Right lobe of liver (tissue), 6 donors: ENCODE data around the gene WDR18. TPM values are rescaled to one million over a fixed set of nuclear protein-coding genes. Genes with fewer than 3 reads are reported as not detected.

Experiments
- ATAC-seq, 4 donors: fragments of 200-7000 bp; cut with Tn5 transposase; one replicate each; pipeline ENCODE4 v1.9.1; 2020; ENCODE audit warnings: mild to moderate bottlenecking in 4 of 4, moderate library complexity in 4 of 4
- DNase-seq, 3 donors: peaks; one replicate each; pipeline ENCODE4 v3.0.0-alpha.2; 2020
- H3K27ac ChIP-seq, 3 donors: fragments of 200-600 bp; one replicate each; pipeline ENCODE4 v1.8.0; 2022
- H3K27me3 ChIP-seq, 2 donors: fragments of 200-600 bp; one replicate each; pipeline ENCODE4 v1.8.0; 2022
- H3K36me3 ChIP-seq, 4 donors: fragments of 200-600 bp; sonication (generic) in 1 of 4; one replicate each; pipeline versions ENCODE4 v1.5.1 to v1.8.0; 2017 to 2022; ENCODE audit warnings: control low read depth in 1 of 4
- H3K4me1 ChIP-seq, 4 donors: fragments of 200-600 bp; sonication (generic) in 1 of 4; one replicate each; pipeline versions ENCODE4 v1.5.1 to v1.8.0; 2017 to 2022; ENCODE audit warnings: control low read depth in 1 of 4
- H3K4me3 ChIP-seq, 3 donors: fragments of 200-600 bp; one replicate each; pipeline ENCODE4 v1.8.0; 2022
- H3K9me3 ChIP-seq, 4 donors: fragments of 200-600 bp; sonication (generic) in 1 of 4; one replicate each; pipeline versions ENCODE4 v1.5.1 to v1.8.0; 2017 to 2022; ENCODE audit warnings: control low read depth in 1 of 4
- CTCF ChIP-seq, 4 donors: fragments of 200-600 bp in 3 of 4; fragments of 450-650 bp in 1 of 4; IDR thresholded peaks; one replicate each; pipeline versions ENCODE4 v1.5.1 to v1.8.0; 2016 to 2022; ENCODE audit warnings: antibody characterized with exemption in 4 of 4, mild to moderate bottlenecking in 2 of 4
- POLR2A ChIP-seq: fragments of 450-650 bp; IDR thresholded peaks from one replicate; pipeline ENCODE4 v1.6.1; 2017; ENCODE audit warnings: antibody characterized with exemption, mild to moderate bottlenecking
- WGBS: methylation state at CpG from one replicate; pipeline ENCODE4 v1.1.6; 2018; ENCODE audit warnings: low coverage, low lambda C conversion rate; ENCODE audit not compliant: insufficient coverage; ENCODE audit errors: missing lambda C conversion rate; 5-methylcytosine and 5-hydroxymethylcytosine counted together
- intact Hi-C, 2 donors: fragments of 100-400 bp; cut with DNase I; formaldehyde crosslinking; loops; one replicate each; pipeline versions ENCODE4 v1.11.2 to v1.14.1; 2022
- total RNA-seq, 6 experiments: library from RNA; depleted of rRNA in 2 of 6; stranded (reverse); fragments of >200 nt in 2 of 6; fragmentation: NEBNext Ultra II Directional in 3 of 6; extraction: Animal tissue kit (Norgen Biotek cat#: 25700) in 3 of 6; gene quantifications; one replicate each; pipeline versions ENCODE4 v1.1.0 to v1.2.4, GENCODE V29; 2016 to 2023
- donor health status: DM: no; HTN: yes; CAD: no.
- donor health status: DM: no; HTN: no; CAD: no.
- donor health status: DM: no; HTN: no; CAD: no.
- donor health status: DM: no; HTN: yes; CAD: no.
- donor health status: DM: no; HTN: yes; CAD: no.

WDR18 gene
- total RNA-seq, 6 experiments from 2014 or later: 19.0 to 56.2 (median 29.7) TPM

- Histone ChIP-seq H3K4me1 (peaks cover 0 to 10% (median 3%) of the 10 kb centered on the region in 4 donors), H3K27ac (peak within 1 kb of the TSS in 1 of 3 donors; percentile 6), H3K4me3 (peak within 1 kb of the TSS; percentile 44 to 54 (median 47)), H3K36me3 (no peaks in the 10 kb centered on the region), H3K9me3 (no peaks in the 10 kb centered on the region), H3K27me3 (no peaks in the 10 kb centered on the region)
- under 1% methylated on average over 13 of the region's 56 CpGs for WGBS
- peak; percentile 99 to 100 (median 100) for DNase-seq
- ATAC-seq: peak; percentile 92 to 94 (median 93)
- intact Hi-C loops: no loop called here
- no peak for TF ChIP-seq CTCF (IDR thresholded peaks at IDR 0.05)
- TF ChIP-seq POLR2A: peak; percentile 70
Measured at GRCh38 chr19:1039646-1040475, 55.7 kb downstream of the WDR18 start, which contains the start of gene ABCA7. Gene ABCA7 (plus strand): TSS chr19:1040107. CDS start chr19:1041362, 1,255 bp downstream.

GRCh38 chr19:1040476-1041271 is 56.5 kb downstream of the WDR18 start:
- intact Hi-C loops: no loop called here
- Histone ChIP-seq H3K27me3 (no peaks in the 10 kb centered on the region), H3K4me1 (peaks cover 0 to 10% (median 3%) of the 10 kb centered on the region in 4 donors), H3K36me3 (no peaks in the 10 kb centered on the region), H3K4me3 (peak overlapping the region; percentile 44 to 54 (median 47)), H3K9me3 (no peaks in the 10 kb centered on the region), H3K27ac (peak overlapping the region in 1 of 3 donors; percentile 6)
- ATAC-seq (peak; percentile 66 to 76 (median 72)), DNase-seq (peak; percentile 92 to 95 (median 95))
- TF ChIP-seq CTCF (IDR thresholded peaks at IDR 0.05) (no peak), POLR2A (no peak)
- under 1% methylated on average over 23 of the region's 27 CpGs for WGBS

- intact Hi-C loops: no loop called here
- TF ChIP-seq CTCF (IDR thresholded peaks at IDR 0.05) (no peak), POLR2A (no peak)
- no peak for ATAC-seq
Measured at GRCh38 chr19:1041272-1041834, 57.2 kb downstream of the WDR18 start.

More at GRCh38 chr19:1041272-1041834, 57.2 kb downstream of the WDR18 start:
- no peaks in the 10 kb centered on the region for H3K9me3 ChIP-seq
- peak in 1 of 3 donors; percentile 31 for DNase-seq
- no peaks in the 10 kb centered on the region for H3K27me3 ChIP-seq
- H3K36me3 ChIP-seq: no peaks in the 10 kb centered on the region
- H3K27ac ChIP-seq: no peak overlapping the region
- H3K4me3 ChIP-seq: peak overlapping the region in 2 of 3 donors; percentile 47 to 54
- WGBS: 17% methylated on average over 7 of the region's 26 CpGs
- H3K4me1 ChIP-seq: peaks cover 0 to 10% (median 3%) of the 10 kb centered on the region in 4 donors
